PFSK-1 (cell line): ENCODE results near the gene VPS29.
A peak's percentile ranks its signal among the peaks of the same experiment; 100 is the strongest.

Experiments
- POLR2AphosphoS5 ChIP-seq: IDR thresholded peaks from 2 replicates; pipeline ENCODE4 v1.6.1; 2012; ENCODE audit warnings: low read depth, mild to moderate bottlenecking, control low read depth, low read length, moderate library complexity
- TAF1 ChIP-seq: IDR thresholded peaks from 2 replicates; pipeline ENCODE4 v1.6.1; 2012; ENCODE audit warnings: low read length, control low read depth, borderline replicate concordance; ENCODE audit not compliant: insufficient read depth
- TF ChIP-seq, protein P1 (sequence below), 2 experiments: IDR thresholded peaks; 2 replicates each; pipeline versions ENCODE4 v1.6.1 to v1.8.0; 2011 to 2012; ENCODE audit warnings: low read depth in 2 of 2, low read length in 2 of 2, control low read depth in 1 of 2, inconsistent platforms in 1 of 2, mild to moderate bottlenecking in 1 of 2, moderate library complexity in 1 of 2; ENCODE audit not compliant: insufficient read depth in 1 of 2

GRCh38 chr12:110545812-110546211 is 43.9 kb upstream of the VPS29 start:
- no peak for TF ChIP-seq POLR2AphosphoS5
- TF ChIP-seq TAF1: no peak
- TF ChIP-seq, protein P1, sequence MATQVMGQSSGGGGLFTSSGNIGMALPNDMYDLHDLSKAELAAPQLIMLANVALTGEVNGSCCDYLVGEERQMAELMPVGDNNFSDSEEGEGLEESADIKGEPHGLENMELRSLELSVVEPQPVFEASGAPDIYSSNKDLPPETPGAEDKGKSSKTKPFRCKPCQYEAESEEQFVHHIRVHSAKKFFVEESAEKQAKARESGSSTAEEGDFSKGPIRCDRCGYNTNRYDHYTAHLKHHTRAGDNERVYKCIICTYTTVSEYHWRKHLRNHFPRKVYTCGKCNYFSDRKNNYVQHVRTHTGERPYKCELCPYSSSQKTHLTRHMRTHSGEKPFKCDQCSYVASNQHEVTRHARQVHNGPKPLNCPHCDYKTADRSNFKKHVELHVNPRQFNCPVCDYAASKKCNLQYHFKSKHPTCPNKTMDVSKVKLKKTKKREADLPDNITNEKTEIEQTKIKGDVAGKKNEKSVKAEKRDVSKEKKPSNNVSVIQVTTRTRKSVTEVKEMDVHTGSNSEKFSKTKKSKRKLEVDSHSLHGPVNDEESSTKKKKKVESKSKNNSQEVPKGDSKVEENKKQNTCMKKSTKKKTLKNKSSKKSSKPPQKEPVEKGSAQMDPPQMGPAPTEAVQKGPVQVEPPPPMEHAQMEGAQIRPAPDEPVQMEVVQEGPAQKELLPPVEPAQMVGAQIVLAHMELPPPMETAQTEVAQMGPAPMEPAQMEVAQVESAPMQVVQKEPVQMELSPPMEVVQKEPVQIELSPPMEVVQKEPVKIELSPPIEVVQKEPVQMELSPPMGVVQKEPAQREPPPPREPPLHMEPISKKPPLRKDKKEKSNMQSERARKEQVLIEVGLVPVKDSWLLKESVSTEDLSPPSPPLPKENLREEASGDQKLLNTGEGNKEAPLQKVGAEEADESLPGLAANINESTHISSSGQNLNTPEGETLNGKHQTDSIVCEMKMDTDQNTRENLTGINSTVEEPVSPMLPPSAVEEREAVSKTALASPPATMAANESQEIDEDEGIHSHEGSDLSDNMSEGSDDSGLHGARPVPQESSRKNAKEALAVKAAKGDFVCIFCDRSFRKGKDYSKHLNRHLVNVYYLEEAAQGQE (IDR thresholded peaks at IDR 0.05; ENCODE audit: insufficient read depth in 1 of 2, low read depth in 2 of 2, low read length in 2 of 2): 0 out of 4 replicates have a peak, but pooled peaks have one; percentile 25 to 46
